Measurements from ENCODE around the gene GIPC2. TPM values are rescaled to one million over a fixed set of nuclear protein-coding genes. Genes with fewer than 3 reads are reported as not detected.

The GIPC2 gene
- total RNA-seq, 1 donor from 2014 or later: 0.05 TPM

- intact Hi-C loops (cut with micrococcal nuclease): no loop called here
Observed at GRCh38 chr1:78035121-78035520, 10.6 kb upstream of the GIPC2 start.

- intact Hi-C loops (cut with micrococcal nuclease): no loop called here
Observed at GRCh38 chr1:78036450-78036849, 9.3 kb upstream of the GIPC2 start.

- intact Hi-C loops (cut with micrococcal nuclease): no loop called here
Observed at GRCh38 chr1:78038071-78038470, 7.7 kb upstream of the GIPC2 start.

GRCh38 chr1:78038491-78038939, 7.3 kb upstream of the GIPC2 start:
- intact Hi-C loops (cut with micrococcal nuclease): no loop called here

GRCh38 chr1:78040484-78041089, 5.2 kb upstream of the GIPC2 start:
- intact Hi-C loops (cut with micrococcal nuclease): no loop called here

GRCh38 chr1:78043436-78043835, 2.3 kb upstream of the GIPC2 start:
- intact Hi-C loops (cut with micrococcal nuclease): no loop called here

GRCh38 chr1:78044796-78045562, 787 bp upstream of the GIPC2 start:
- intact Hi-C loops (cut with micrococcal nuclease): loop anchor here (2.0 to 5.0 kb wide), 2 partner anchors 40 to 67 kb away; partner anchors contain the start of gene DNAJB4

- intact Hi-C loops (cut with micrococcal nuclease): loop anchor here (2.0 to 5.0 kb wide), 2 partner anchors 41 to 67 kb away; partner anchors contain the start of gene DNAJB4
Observed at GRCh38 chr1:78045563-78045925, 222 bp upstream of the GIPC2 start.

- intact Hi-C loops (cut with micrococcal nuclease): loop anchor here (5.0 kb wide), 1 partner anchor 65 kb away; no protein-coding TSS in a partner anchor
Observed at GRCh38 chr1:78047106-78047505, 1.3 kb downstream of the GIPC2 start.

- intact Hi-C loops (cut with micrococcal nuclease): loop anchor here (5.0 kb wide), 1 partner anchor 65 kb away; no protein-coding TSS in a partner anchor
Observed at GRCh38 chr1:78047631-78048030, 1.9 kb downstream of the GIPC2 start.

GRCh38 chr1:78048446-78048845, 2.7 kb downstream of the GIPC2 start:
- intact Hi-C loops (cut with micrococcal nuclease): loop anchor here (5.0 kb wide), 1 partner anchor 64 kb away; no protein-coding TSS in a partner anchor

GRCh38 chr1:78049396-78049795, 3.6 kb downstream of the GIPC2 start:
- intact Hi-C loops (cut with micrococcal nuclease): loop anchor here (5.0 kb wide), 1 partner anchor 63 kb away; no protein-coding TSS in a partner anchor

- intact Hi-C loops (cut with micrococcal nuclease): no loop called here
Observed at GRCh38 chr1:78051005-78051404, 5.2 kb downstream of the GIPC2 start.

GRCh38 chr1:78052685-78053405, 7.1 kb downstream of the GIPC2 start:
- intact Hi-C loops (cut with micrococcal nuclease): no loop called here

GRCh38 chr1:78053498-78053897, 7.7 kb downstream of the GIPC2 start:
- intact Hi-C loops (cut with micrococcal nuclease): no loop called here

GRCh38 chr1:78054559-78054958, 8.8 kb downstream of the GIPC2 start:
- intact Hi-C loops (cut with micrococcal nuclease): no loop called here

GRCh38 chr1:78054972-78055371, 9.2 kb downstream of the GIPC2 start:
- intact Hi-C loops (cut with micrococcal nuclease): no loop called here

GRCh38 chr1:78055565-78056132, 9.9 kb downstream of the GIPC2 start:
- intact Hi-C loops (cut with micrococcal nuclease): no loop called here

- intact Hi-C loops (cut with micrococcal nuclease): no loop called here
Observed at GRCh38 chr1:78058670-78059069, 12.9 kb downstream of the GIPC2 start.

GRCh38 chr1:78060857-78061563, 15.2 kb downstream of the GIPC2 start:
- intact Hi-C loops (cut with micrococcal nuclease): no loop called here

All from T-helper 2 cell treated with Interferon-gamma antibody and Interleukin-4, amounts not matched to agents 100 ng/mL and 5 ng/mL, for 36 hours (primary cell).